Pancreas (tissue), 10 donors: ENCODE data around the gene PADI1. TPM values are rescaled to one million over a fixed set of nuclear protein-coding genes. Genes with fewer than 3 reads are reported as not detected.

Experiments
- ATAC-seq, 4 donors: fragments of 200-7000 bp; cut with Tn5 transposase; one replicate each; pipeline versions ENCODE4 v1.8.0 to v1.9.1; 2020; ENCODE audit warnings: mild to moderate bottlenecking in 4 of 4, moderate library complexity in 4 of 4
- DNase-seq, 6 donors: peaks; one replicate each; pipeline ENCODE4 v3.0.0-alpha.2; 2020
- FAIRE-seq: peaks from 2 replicates; lab custom pipeline; 2012; peaks lifted over from hg19 to GRCh38; lab: Jason Lieb, UNC
- H3K27ac ChIP-seq, 4 donors: fragments of 200-600 bp; sonication (generic); 1 replicate in 3 of 4; 2 replicates in 1 of 4; pipeline versions ENCODE4 v1.5.0 to v1.8.0; 2020
- H3K27me3 ChIP-seq, 4 donors: fragments of 200-600 bp; one replicate each; pipeline ENCODE4 v1.8.0; 2021
- H3K36me3 ChIP-seq, 3 donors: fragments of 200-600 bp; sonication (generic) in 1 of 3; one replicate each; pipeline versions ENCODE4 v1.5.0 to v1.8.0; 2020 to 2021
- H3K4me1 ChIP-seq, 3 donors: fragments of 200-600 bp; one replicate each; pipeline ENCODE4 v1.8.0; 2021
- H3K4me3 ChIP-seq, 4 donors: fragments of 200-600 bp; sonication (generic) in 2 of 4; one replicate each; pipeline versions ENCODE4 v1.5.0 to v1.8.0; 2020 to 2021
- H3K9me3 ChIP-seq, 4 donors: fragments of 200-600 bp; one replicate each; pipeline ENCODE4 v1.8.0; 2021
- WGBS, 2 donors: extraction: QIAGEN DNeasy Blood & Tissue Kit; methylation state at CpG; one replicate each; pipeline ENCODE4 v1.1.7; 2013; 5-methylcytosine and 5-hydroxymethylcytosine counted together
- intact Hi-C, 3 donors: fragments of 100-400 bp; cut with DNase I; formaldehyde crosslinking; loops; one replicate each; pipeline versions ENCODE4 v1.11.1 to v1.14.2; 2022
- polyA plus RNA-seq, 2 donors: library from polyadenylated mRNA; stranded (reverse); fragments of 200-250 nt; gene quantifications; one replicate each; pipeline ENCODE4 v1.2.3, GENCODE V29; 2013
- total RNA-seq, 6 donors: library from RNA; stranded (reverse); fragmentation: NEBNext Ultra II Directional in 4 of 6; extraction: Animal tissue kit (Norgen Biotek cat#: 25700) in 4 of 6; gene quantifications; one replicate each; pipeline versions ENCODE4 v1.2.1 to v1.2.4, GENCODE V29; 2021 to 2023
- TF ChIP-seq, protein P1 (sequence below), 4 donors: fragments of 200-600 bp; sonication (generic) in 3 of 4; IDR thresholded peaks; one replicate each; pipeline versions ENCODE4 v1.5.0 to v1.8.0; 2021; ENCODE audit warnings: antibody characterized with exemption in 4 of 4
- donor health status: healthy with polysubstance abuse.
- donor health status: DM: no; HTN: no; CAD: no; lungs with moderate emphysema.
- donor health status: DM: no; HTN: no; CAD: no.
- donor health status: control.
- donor health status: control.
- donor health status: Bipolar disorder and iron deficiency.
- donor health status: DM: yes; HTN: yes; CAD: no.
- donor health status: DM: no; HTN: no; CAD: no.
- donor health status: DM: no; HTN: no; CAD: no.
- donor health status: DM: yes; HTN: yes; CAD: no.

PADI1 gene
- total and polyA plus RNA-seq, 8 donors, result 0.23 TPM; not detected in 7

DNA sequence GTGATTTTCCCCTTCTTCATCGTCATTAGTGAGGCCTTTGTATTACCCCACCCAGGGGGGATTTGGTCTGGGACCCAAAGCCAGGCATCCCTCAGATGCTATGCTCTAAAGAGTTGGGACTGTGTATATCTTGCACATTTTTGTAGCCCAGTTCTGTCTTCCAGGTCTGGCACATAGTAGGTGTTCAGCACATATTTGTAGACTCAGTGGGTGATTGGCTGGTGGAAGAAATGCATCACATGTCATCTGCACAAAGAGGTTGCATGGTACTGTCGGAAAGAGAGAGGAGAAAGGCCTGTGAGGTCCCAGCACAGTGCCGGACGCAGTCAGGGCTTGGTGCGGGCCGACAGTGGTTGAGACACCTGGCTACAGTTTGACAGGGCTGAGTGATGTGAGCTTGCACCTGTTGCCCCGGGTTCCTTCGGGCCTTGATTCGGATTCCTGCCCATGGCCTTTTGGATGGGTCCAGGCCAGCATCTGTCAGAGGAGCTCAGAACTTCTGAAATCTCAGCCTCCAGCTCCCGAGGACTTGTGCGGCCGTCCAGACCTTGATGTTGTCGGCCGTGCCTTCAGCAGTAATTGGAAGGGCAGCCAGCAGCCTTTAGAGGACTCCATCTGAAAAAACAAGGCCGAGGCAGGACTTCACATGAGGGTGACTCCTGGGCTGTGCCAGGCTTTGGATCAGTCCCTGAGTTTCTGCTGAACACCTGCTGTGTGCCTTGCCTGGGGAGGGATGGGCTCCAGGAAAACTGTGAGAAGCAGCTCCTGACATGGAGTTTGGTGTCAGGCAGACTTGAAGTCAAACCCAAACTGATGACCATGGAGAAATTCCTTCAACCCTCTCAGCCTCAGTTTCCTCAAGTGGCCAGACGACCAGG, 40.9 kb upstream of the PADI1 start:
- intact Hi-C loops, result no loop called here
- Histone ChIP-seq H3K4me1 (no peaks in the 10 kb centered on the region), H3K27me3 (no peaks in the 10 kb centered on the region), H3K27ac (no peak overlapping the region), H3K36me3 (no peaks in the 10 kb centered on the region), H3K4me3 (no peak overlapping the region), H3K9me3 (no peaks in the 10 kb centered on the region)
- no peak for FAIRE-seq
- WGBS, 2 donors, result 62 to 68% methylated on average over 16 of the region's 16 CpGs
- TF ChIP-seq, protein P1, sequence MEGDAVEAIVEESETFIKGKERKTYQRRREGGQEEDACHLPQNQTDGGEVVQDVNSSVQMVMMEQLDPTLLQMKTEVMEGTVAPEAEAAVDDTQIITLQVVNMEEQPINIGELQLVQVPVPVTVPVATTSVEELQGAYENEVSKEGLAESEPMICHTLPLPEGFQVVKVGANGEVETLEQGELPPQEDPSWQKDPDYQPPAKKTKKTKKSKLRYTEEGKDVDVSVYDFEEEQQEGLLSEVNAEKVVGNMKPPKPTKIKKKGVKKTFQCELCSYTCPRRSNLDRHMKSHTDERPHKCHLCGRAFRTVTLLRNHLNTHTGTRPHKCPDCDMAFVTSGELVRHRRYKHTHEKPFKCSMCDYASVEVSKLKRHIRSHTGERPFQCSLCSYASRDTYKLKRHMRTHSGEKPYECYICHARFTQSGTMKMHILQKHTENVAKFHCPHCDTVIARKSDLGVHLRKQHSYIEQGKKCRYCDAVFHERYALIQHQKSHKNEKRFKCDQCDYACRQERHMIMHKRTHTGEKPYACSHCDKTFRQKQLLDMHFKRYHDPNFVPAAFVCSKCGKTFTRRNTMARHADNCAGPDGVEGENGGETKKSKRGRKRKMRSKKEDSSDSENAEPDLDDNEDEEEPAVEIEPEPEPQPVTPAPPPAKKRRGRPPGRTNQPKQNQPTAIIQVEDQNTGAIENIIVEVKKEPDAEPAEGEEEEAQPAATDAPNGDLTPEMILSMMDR (IDR thresholded peaks at IDR 0.05), result no peak
- no peak for DNase-seq
- no peak for ATAC-seq

GRCh38 chr1:17165823-17166222, 39.1 kb upstream of the PADI1 start:
- intact Hi-C loops, result no loop called here
- Histone ChIP-seq H3K4me3 (no peak overlapping the region), H3K4me1 (no peaks in the 10 kb centered on the region), H3K36me3 (no peaks in the 10 kb centered on the region), H3K27me3 (no peaks in the 10 kb centered on the region), H3K9me3 (no peaks in the 10 kb centered on the region), H3K27ac (no peak overlapping the region)
- ATAC-seq (no peak), DNase-seq (no peak), FAIRE-seq (no peak)
- TF ChIP-seq, protein P1 (IDR thresholded peaks at IDR 0.05), result no peak
- 54 to 61% methylated on average over 1 of the region's 1 CpG for WGBS, 2 donors

DNA sequence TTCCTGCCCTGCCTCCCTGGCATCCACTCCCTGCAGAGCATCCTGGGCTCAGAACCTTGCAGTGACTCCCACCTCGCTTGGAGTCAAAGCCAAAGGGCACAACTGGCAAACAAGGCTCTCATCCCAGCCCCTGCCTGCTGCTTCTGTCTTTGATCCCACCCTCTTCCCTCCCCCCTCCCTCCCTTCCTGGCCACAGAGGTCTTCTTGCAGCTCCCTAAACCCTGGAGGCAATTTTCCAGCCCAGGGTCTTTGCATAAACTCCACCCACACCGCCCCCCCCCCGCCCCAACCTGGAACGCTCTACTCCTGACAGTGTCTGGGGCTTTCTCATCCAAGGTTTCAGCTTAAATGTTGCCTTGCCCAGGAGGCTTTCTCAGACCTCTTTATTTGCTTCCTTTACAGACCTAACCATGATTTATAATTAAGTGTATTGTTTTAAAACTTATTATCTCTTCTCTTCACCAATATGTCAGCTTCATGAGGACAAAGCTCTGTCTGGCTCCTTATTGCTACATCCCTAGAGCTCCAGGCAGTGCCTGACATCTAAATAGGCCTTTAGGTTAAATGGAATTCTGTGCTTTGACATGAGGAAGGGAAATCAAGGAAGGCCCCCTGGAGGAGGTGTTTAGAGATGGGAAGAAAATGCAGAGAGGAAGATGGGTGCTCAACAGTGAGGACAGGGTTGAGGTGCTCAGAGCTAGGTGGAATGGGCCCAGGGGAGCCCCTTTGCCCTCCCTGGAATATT, 37.7 kb upstream of the PADI1 start:
- FAIRE-seq (no peak), DNase-seq (no peak), ATAC-seq (no peak)
- Histone ChIP-seq H3K4me3 (no peak overlapping the region), H3K36me3 (no peaks in the 10 kb centered on the region), H3K9me3 (no peaks in the 10 kb centered on the region), H3K27me3 (no peaks in the 10 kb centered on the region), H3K27ac (no peak overlapping the region), H3K4me1 (no peaks in the 10 kb centered on the region)
- 28 to 43% methylated on average over 4 of the region's 4 CpGs for WGBS, 2 donors
- TF ChIP-seq, protein P1 (IDR thresholded peaks at IDR 0.05), result no peak
- intact Hi-C loops, result no loop called here

- Histone ChIP-seq H3K4me3 (no peak overlapping the region), H3K4me1 (no peaks in the 10 kb centered on the region), H3K27ac (no peak overlapping the region), H3K27me3 (no peaks in the 10 kb centered on the region), H3K36me3 (no peaks in the 10 kb centered on the region), H3K9me3 (no peaks in the 10 kb centered on the region)
- 63 to 64% methylated on average over 5 of the region's 5 CpGs for WGBS, 2 donors
- no peak for FAIRE-seq
- intact Hi-C loops, result no loop called here
- no peak for DNase-seq
- ATAC-seq, result no peak
- TF ChIP-seq, protein P1 (IDR thresholded peaks at IDR 0.05), result no peak
These were observed 37.2 kb upstream of the PADI1 start for GRCh38 chr1:17167786-17168090.
